Measurements from ENCODE around the gene TRIO. TPM values are rescaled to one million over a fixed set of nuclear protein-coding genes. Genes with fewer than 3 reads are reported as not detected.

The TRIO gene
- total RNA-seq, 4 donors from 2014 or later = 21.2 to 105 (median 47.6) TPM

GRCh38 chr5:14179446-14179845 lies 36.3 kb downstream of the TRIO start:
- H3K4me3 ChIP-seq = no peak overlapping the region
- no peaks in the 10 kb centered on the region for H3K9me3 ChIP-seq
- no peak for DNase-seq
- intact Hi-C loops (cut with DNase I) = no loop called here
- peak overlapping the region in 2 of 4 donors; percentile 21 to 46 for H3K27ac ChIP-seq
- H3K27me3 ChIP-seq = no peaks in the 10 kb centered on the region
- WGBS, 2 donors = 50 to 67% methylated on average over 5 of the region's 6 CpGs
- no peaks in the 10 kb centered on the region for H3K36me3 ChIP-seq
- peaks cover 4 to 54% (median 13%) of the 10 kb centered on the region in 3 donors for H3K4me1 ChIP-seq
- TF ChIP-seq, protein P1, sequence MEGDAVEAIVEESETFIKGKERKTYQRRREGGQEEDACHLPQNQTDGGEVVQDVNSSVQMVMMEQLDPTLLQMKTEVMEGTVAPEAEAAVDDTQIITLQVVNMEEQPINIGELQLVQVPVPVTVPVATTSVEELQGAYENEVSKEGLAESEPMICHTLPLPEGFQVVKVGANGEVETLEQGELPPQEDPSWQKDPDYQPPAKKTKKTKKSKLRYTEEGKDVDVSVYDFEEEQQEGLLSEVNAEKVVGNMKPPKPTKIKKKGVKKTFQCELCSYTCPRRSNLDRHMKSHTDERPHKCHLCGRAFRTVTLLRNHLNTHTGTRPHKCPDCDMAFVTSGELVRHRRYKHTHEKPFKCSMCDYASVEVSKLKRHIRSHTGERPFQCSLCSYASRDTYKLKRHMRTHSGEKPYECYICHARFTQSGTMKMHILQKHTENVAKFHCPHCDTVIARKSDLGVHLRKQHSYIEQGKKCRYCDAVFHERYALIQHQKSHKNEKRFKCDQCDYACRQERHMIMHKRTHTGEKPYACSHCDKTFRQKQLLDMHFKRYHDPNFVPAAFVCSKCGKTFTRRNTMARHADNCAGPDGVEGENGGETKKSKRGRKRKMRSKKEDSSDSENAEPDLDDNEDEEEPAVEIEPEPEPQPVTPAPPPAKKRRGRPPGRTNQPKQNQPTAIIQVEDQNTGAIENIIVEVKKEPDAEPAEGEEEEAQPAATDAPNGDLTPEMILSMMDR (IDR thresholded peaks at IDR 0.05) = no peak
- no peak for TF ChIP-seq POLR2A (IDR thresholded peaks at IDR 0.05)

DNA sequence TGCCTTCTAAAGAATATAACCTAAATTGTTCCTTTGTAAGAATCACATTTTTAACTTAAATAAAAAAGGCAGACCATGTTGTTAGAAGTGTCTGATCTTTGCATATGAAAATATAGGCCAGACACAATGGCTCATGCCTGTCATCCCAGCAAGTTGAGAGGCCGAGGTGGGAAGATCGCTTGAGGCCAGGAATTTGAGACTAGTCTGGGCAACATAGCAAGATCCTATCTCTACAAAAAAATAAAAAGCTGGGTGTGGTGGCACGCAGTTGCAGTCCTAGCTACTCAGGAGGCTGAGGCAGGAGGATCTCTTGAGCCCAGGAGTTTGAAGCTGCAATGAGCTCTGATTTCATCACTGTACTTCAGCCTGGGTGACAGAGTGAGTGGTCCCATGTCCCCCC lies 37.3 kb downstream of the TRIO start:
- no peak for TF ChIP-seq POLR2A (IDR thresholded peaks at IDR 0.05)
- TF ChIP-seq, protein P1 (IDR thresholded peaks at IDR 0.05) = no peak
- H3K9me3 ChIP-seq = no peaks in the 10 kb centered on the region
- no peaks in the 10 kb centered on the region for H3K36me3 ChIP-seq
- no peaks in the 10 kb centered on the region for H3K27me3 ChIP-seq
- no peak for DNase-seq
- no peak overlapping the region for H3K4me3 ChIP-seq
- peak overlapping the region in 2 of 4 donors; percentile 34 to 87 for H3K27ac ChIP-seq
- peaks cover 9 to 58% (median 19%) of the 10 kb centered on the region in 3 donors for H3K4me1 ChIP-seq
- WGBS, 2 donors = 77 to 78% methylated on average over 3 of the region's 3 CpGs
- intact Hi-C loops (cut with DNase I) = no loop called here

GRCh38 chr5:14181299-14181968 lies 38.3 kb downstream of the TRIO start:
- no peak overlapping the region for H3K4me3 ChIP-seq
- H3K27me3 ChIP-seq = no peaks in the 10 kb centered on the region
- intact Hi-C loops (cut with DNase I) = no loop called here
- DNase-seq = no peak
- 69 to 72% methylated on average over 6 to 10 of the region's 11 CpGs for WGBS, 2 donors
- peak overlapping the region; percentile 31 to 87 (median 76) for H3K27ac ChIP-seq
- TF ChIP-seq, protein P1 (IDR thresholded peaks at IDR 0.05) = no peak
- no peak for TF ChIP-seq POLR2A (IDR thresholded peaks at IDR 0.05)
- H3K9me3 ChIP-seq = no peaks in the 10 kb centered on the region
- H3K4me1 ChIP-seq = peaks cover 17 to 68% (median 26%) of the 10 kb centered on the region in 3 donors
- H3K36me3 ChIP-seq = no peaks in the 10 kb centered on the region

- no peaks in the 10 kb centered on the region for H3K27me3 ChIP-seq
- TF ChIP-seq, protein P1 (IDR thresholded peaks at IDR 0.05) = peak in 1 of 6 experiments; percentile 7
- no peak for TF ChIP-seq POLR2A (IDR thresholded peaks at IDR 0.05)
- peak overlapping the region; percentile 44 to 87 (median 79) for H3K27ac ChIP-seq
- H3K4me1 ChIP-seq = peaks cover 18 to 82% (median 29%) of the 10 kb centered on the region in 3 donors
- H3K9me3 ChIP-seq = no peaks in the 10 kb centered on the region
- WGBS, 2 donors = 20 to 60% methylated on average over 3 to 5 of the region's 5 CpGs
- intact Hi-C loops (cut with DNase I) = no loop called here
- no peak for DNase-seq
- H3K36me3 ChIP-seq = no peaks in the 10 kb centered on the region
- H3K4me3 ChIP-seq = no peak overlapping the region
Observed at GRCh38 chr5:14182761-14183160, 39.6 kb downstream of the TRIO start.

DNA sequence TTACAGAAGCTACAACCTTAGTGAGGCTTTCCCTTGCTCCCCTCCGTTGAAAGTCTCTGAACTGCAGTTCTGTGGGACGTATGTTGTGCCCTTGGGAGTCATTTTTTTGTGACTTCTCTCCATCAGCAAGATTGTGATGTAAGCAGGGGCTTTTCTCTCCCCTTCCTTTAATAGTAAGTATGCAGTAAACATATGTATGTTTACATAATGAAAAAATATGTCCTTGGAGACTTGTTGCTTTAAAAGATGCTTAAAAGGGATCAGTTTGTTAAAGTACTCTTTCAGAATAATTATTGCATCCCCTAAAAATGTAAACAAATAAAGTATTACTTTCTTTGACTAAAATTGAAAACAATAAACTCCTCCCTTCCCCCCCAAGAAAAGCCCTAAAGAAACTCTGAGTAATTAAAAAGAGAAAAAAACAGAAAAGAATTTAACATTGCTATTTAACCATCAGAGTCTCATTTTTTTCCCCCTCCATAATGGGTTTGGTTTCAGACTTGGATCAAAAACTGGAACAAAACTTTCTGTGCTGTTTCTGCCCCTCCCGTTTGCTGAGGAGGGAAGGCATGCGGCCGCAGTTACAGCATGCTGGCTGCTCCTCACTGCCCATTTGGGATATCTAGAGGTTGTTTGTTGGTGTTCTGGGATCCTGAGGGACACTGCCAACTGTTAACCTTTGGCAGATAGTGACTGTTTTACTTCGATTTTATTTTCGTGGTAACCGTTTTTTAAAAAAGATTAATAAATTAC lies 40.2 kb downstream of the TRIO start:
- Histone ChIP-seq H3K27me3 (no peaks in the 10 kb centered on the region), H3K27ac (peak overlapping the region; percentile 44 to 91 (median 86)), H3K36me3 (no peaks in the 10 kb centered on the region), H3K4me3 (peak overlapping the region in 3 of 4 donors; percentile 6 to 42 (median 13)), H3K9me3 (no peaks in the 10 kb centered on the region), H3K4me1 (peaks cover 18 to 86% (median 29%) of the 10 kb centered on the region in 3 donors)
- no peak for DNase-seq
- WGBS, 2 donors = 45 to 60% methylated on average over 8 of the region's 8 CpGs
- intact Hi-C loops (cut with DNase I) = no loop called here
- TF ChIP-seq, protein P1 (IDR thresholded peaks at IDR 0.05) = no peak
- TF ChIP-seq POLR2A (IDR thresholded peaks at IDR 0.05) = no peak
